Trophoblast cell (in vitro differentiated cells and primary cell): ENCODE results near the gene TM9SF2.

Source experiments
- DNase-seq, 2 donors: peaks; one replicate each; pipeline ENCODE4 v3.0.0-alpha.2; 2016
- H2AFZ ChIP-seq: 2 replicates; pipeline ENCODE4 v1.6.1; 2013; ENCODE audit warnings: low read length, moderate library complexity, mild to moderate bottlenecking; ENCODE audit not compliant: insufficient read depth, poor library complexity
- H2AK5ac ChIP-seq: 2 replicates; pipeline ENCODE4 v1.6.1; 2013; ENCODE audit warnings: mild to moderate bottlenecking, low read length
- H2BK120ac ChIP-seq: 2 replicates; pipeline ENCODE4 v1.6.1; 2013; ENCODE audit warnings: low read length, mild to moderate bottlenecking, moderate library complexity; ENCODE audit not compliant: insufficient read depth, poor library complexity
- H2BK12ac ChIP-seq: 2 replicates; pipeline ENCODE4 v1.6.1; 2013; ENCODE audit warnings: mild to moderate bottlenecking, low read length, moderate library complexity
- H2BK5ac ChIP-seq: 2 replicates; pipeline ENCODE4 v1.6.1; 2013; ENCODE audit warnings: low read length, low read depth, moderate library complexity, mild to moderate bottlenecking; ENCODE audit not compliant: poor library complexity
- H3K14ac ChIP-seq: 2 replicates; pipeline ENCODE4 v1.6.1; 2013; ENCODE audit warnings: mild to moderate bottlenecking, low read length
- H3K18ac ChIP-seq: 2 replicates; pipeline ENCODE4 v1.6.1; 2013; ENCODE audit warnings: mild to moderate bottlenecking, low read length
- H3K23ac ChIP-seq: 2 replicates; pipeline ENCODE4 v1.6.1; 2013; ENCODE audit warnings: low read length
- H3K27ac ChIP-seq: 2 replicates; pipeline ENCODE4 v1.5.1; 2013; ENCODE audit warnings: low read depth, mild to moderate bottlenecking, inconsistent platforms, low read length, moderate library complexity
- H3K27me3 ChIP-seq: 2 replicates; pipeline ENCODE4 v1.6.1; 2013; ENCODE audit warnings: inconsistent platforms, mild to moderate bottlenecking, low read length, moderate library complexity; ENCODE audit not compliant: insufficient read depth
- H3K36me3 ChIP-seq, 2 experiments: 1 replicate in 1 of 2; 2 replicates in 1 of 2; pipeline ENCODE4 v1.6.1; 2013; ENCODE audit warnings: low read length in 2 of 2, mild to moderate bottlenecking in 2 of 2, moderate library complexity in 1 of 2; ENCODE audit not compliant: insufficient read depth in 2 of 2, control insufficient read depth in 1 of 2
- H3K4ac ChIP-seq: 2 replicates; pipeline ENCODE4 v1.6.1; 2013; ENCODE audit warnings: low read depth, mild to moderate bottlenecking, low read length, moderate library complexity
- H3K4me1 ChIP-seq, 2 experiments: 1 replicate in 1 of 2; 2 replicates in 1 of 2; pipeline ENCODE4 v1.6.1; 2013; ENCODE audit warnings: low read length in 2 of 2, mild to moderate bottlenecking in 2 of 2, moderate library complexity in 1 of 2; ENCODE audit not compliant: insufficient read depth in 2 of 2, control insufficient read depth in 1 of 2
- H3K4me2 ChIP-seq: 2 replicates; pipeline ENCODE4 v1.6.1; 2013; ENCODE audit warnings: inconsistent platforms, mild to moderate bottlenecking, low read length, moderate library complexity
- H3K4me3 ChIP-seq: 2 replicates; pipeline ENCODE4 v1.5.1; 2013; ENCODE audit warnings: mild to moderate bottlenecking, low read depth, low read length, inconsistent platforms
- H3K79me1 ChIP-seq: one replicate; pipeline ENCODE4 v1.6.1; 2013; ENCODE audit warnings: low read length
- H3K79me2 ChIP-seq: 2 replicates; pipeline ENCODE4 v1.6.1; 2013; ENCODE audit warnings: low read length, mild to moderate bottlenecking; ENCODE audit not compliant: control insufficient read depth, insufficient read depth, poor library complexity
- H3K9ac ChIP-seq: 2 replicates; pipeline ENCODE4 v1.6.1; 2013; ENCODE audit warnings: mild to moderate bottlenecking, low read length
- H3K9me3 ChIP-seq: 2 replicates; pipeline ENCODE4 v1.6.1; 2013; ENCODE audit warnings: low read depth, mild to moderate bottlenecking, control low read depth, inconsistent platforms, low read length; ENCODE audit not compliant: insufficient read depth
- H4K12ac ChIP-seq: 2 replicates; pipeline ENCODE4 v1.6.1; 2013; ENCODE audit warnings: low read depth, mild to moderate bottlenecking, low read length, moderate library complexity
- H4K8ac ChIP-seq: 2 replicates; pipeline ENCODE4 v1.6.1; 2013; ENCODE audit warnings: low read depth, mild to moderate bottlenecking, low read length, moderate library complexity
- H4K91ac ChIP-seq: one replicate; pipeline ENCODE4 v1.6.1; 2013; ENCODE audit warnings: low read depth, mild to moderate bottlenecking, low read length, moderate library complexity
- WGBS: extraction: QIAGEN DNeasy Blood & Tissue Kit; methylation state at CpG from one replicate; pipeline ENCODE4 v1.1.7; 2013; ENCODE audit warnings: missing lambda C conversion rate; ENCODE audit not compliant: insufficient read length, insufficient coverage; ENCODE audit errors: extremely low coverage; 5-methylcytosine and 5-hydroxymethylcytosine counted together

The TM9SF2 gene

GRCh38 chr13:99507054-99507453 lies 5.8 kb downstream of the TM9SF2 start:
- Histone ChIP-seq H3K4me2 (no peak overlapping the region), H4K12ac (no peak overlapping the region), H2BK5ac (no peak overlapping the region), H4K91ac (no peak overlapping the region), H2BK12ac (no peak overlapping the region), H3K79me1 (no peaks in the 10 kb centered on the region), H3K9ac (no peak overlapping the region), H2BK120ac (no peak overlapping the region), H3K4me3 (no peak overlapping the region), H3K27ac (no peak overlapping the region), H4K8ac (no peak overlapping the region), H3K79me2 (peaks cover 6% of the 10 kb centered on the region), H3K18ac (no peak overlapping the region), H2AFZ (no peak overlapping the region), H3K23ac (no peak overlapping the region), H3K27me3 (no peaks in the 10 kb centered on the region), H3K4me1 (no peaks in the 10 kb centered on the region), H3K9me3 (peaks cover 8% of the 10 kb centered on the region), H3K36me3 (peaks cover 10 to 11% of the 10 kb centered on the region in 2 experiments), H2AK5ac (no peak overlapping the region), H3K14ac (no peak overlapping the region), H3K4ac (peak overlapping the region; percentile 19)
- DNase-seq: no peak
- no CpG with 5 or more reads among the region's 3 CpGs for WGBS

- no peak overlapping the region for H2AFZ ChIP-seq
- peaks cover 5% of the 10 kb centered on the region for H3K79me2 ChIP-seq
- no peak overlapping the region for H3K4me2 ChIP-seq
- H3K23ac ChIP-seq: no peak overlapping the region
- no peak overlapping the region for H2BK120ac ChIP-seq
- H3K18ac ChIP-seq: no peak overlapping the region
- H3K79me1 ChIP-seq: no peaks in the 10 kb centered on the region
- peak overlapping the region; percentile 91 for H3K4ac ChIP-seq
- DNase-seq: no peak
- H4K8ac ChIP-seq: no peak overlapping the region
- H4K91ac ChIP-seq: no peak overlapping the region
- no peak overlapping the region for H3K14ac ChIP-seq
- WGBS: no CpG with 5 or more reads among the region's 3 CpGs
- no peaks in the 10 kb centered on the region for H3K27me3 ChIP-seq
- no peak overlapping the region for H3K4me3 ChIP-seq
- no peak overlapping the region for H3K27ac ChIP-seq
- H3K4me1 ChIP-seq: no peaks in the 10 kb centered on the region
- no peak overlapping the region for H2BK12ac ChIP-seq
- H4K12ac ChIP-seq: no peak overlapping the region
- no peak overlapping the region for H3K9ac ChIP-seq
- H3K9me3 ChIP-seq: peaks cover 8% of the 10 kb centered on the region
- no peak overlapping the region for H2AK5ac ChIP-seq
- peaks cover 10 to 11% of the 10 kb centered on the region in 2 experiments for H3K36me3 ChIP-seq
- H2BK5ac ChIP-seq: no peak overlapping the region
These were observed 6.3 kb downstream of the TM9SF2 start for GRCh38 chr13:99507551-99507950.

GRCh38 chr13:99507986-99508385 lies 6.7 kb downstream of the TM9SF2 start:
- H4K91ac ChIP-seq: no peak overlapping the region
- no peak overlapping the region for H3K4me2 ChIP-seq
- no peak overlapping the region for H2AFZ ChIP-seq
- no peak overlapping the region for H2BK120ac ChIP-seq
- H3K79me2 ChIP-seq: peaks cover 5% of the 10 kb centered on the region
- DNase-seq: no peak
- no peak overlapping the region for H2AK5ac ChIP-seq
- H3K14ac ChIP-seq: no peak overlapping the region
- no peak overlapping the region for H3K4ac ChIP-seq
- H3K18ac ChIP-seq: no peak overlapping the region
- H3K9ac ChIP-seq: no peak overlapping the region
- H4K8ac ChIP-seq: no peak overlapping the region
- H3K4me1 ChIP-seq: no peaks in the 10 kb centered on the region
- no peaks in the 10 kb centered on the region for H3K79me1 ChIP-seq
- H2BK5ac ChIP-seq: no peak overlapping the region
- H3K23ac ChIP-seq: no peak overlapping the region
- no peak overlapping the region for H4K12ac ChIP-seq
- no peaks in the 10 kb centered on the region for H3K27me3 ChIP-seq
- no peak overlapping the region for H3K27ac ChIP-seq
- H3K4me3 ChIP-seq: no peak overlapping the region
- H3K36me3 ChIP-seq: peaks cover 10 to 11% of the 10 kb centered on the region in 2 experiments
- H3K9me3 ChIP-seq: peaks cover 8% of the 10 kb centered on the region
- no peak overlapping the region for H2BK12ac ChIP-seq

GRCh38 chr13:99509479-99509878 lies 8.2 kb downstream of the TM9SF2 start:
- no peak for DNase-seq
- Histone ChIP-seq H2AK5ac (no peak overlapping the region), H3K18ac (no peak overlapping the region), H3K27ac (no peak overlapping the region), H3K4me2 (no peak overlapping the region), H3K79me2 (peaks cover 4% of the 10 kb centered on the region), H3K14ac (no peak overlapping the region), H2BK120ac (no peak overlapping the region), H4K91ac (no peak overlapping the region), H3K4ac (peak overlapping the region; percentile 16), H2AFZ (no peak overlapping the region), H3K4me1 (no peaks in the 10 kb centered on the region), H2BK5ac (no peak overlapping the region), H3K4me3 (no peak overlapping the region), H3K79me1 (no peaks in the 10 kb centered on the region), H2BK12ac (no peak overlapping the region), H4K8ac (no peak overlapping the region), H3K36me3 (peaks cover 10 to 11% of the 10 kb centered on the region in 2 experiments), H4K12ac (no peak overlapping the region), H3K9me3 (peaks cover 8% of the 10 kb centered on the region), H3K23ac (no peak overlapping the region), H3K27me3 (no peaks in the 10 kb centered on the region), H3K9ac (no peak overlapping the region)
- no CpG with 5 or more reads among the region's 4 CpGs for WGBS
